ENCODE data around the gene CLIC3.

Gene CLIC3

DNA sequence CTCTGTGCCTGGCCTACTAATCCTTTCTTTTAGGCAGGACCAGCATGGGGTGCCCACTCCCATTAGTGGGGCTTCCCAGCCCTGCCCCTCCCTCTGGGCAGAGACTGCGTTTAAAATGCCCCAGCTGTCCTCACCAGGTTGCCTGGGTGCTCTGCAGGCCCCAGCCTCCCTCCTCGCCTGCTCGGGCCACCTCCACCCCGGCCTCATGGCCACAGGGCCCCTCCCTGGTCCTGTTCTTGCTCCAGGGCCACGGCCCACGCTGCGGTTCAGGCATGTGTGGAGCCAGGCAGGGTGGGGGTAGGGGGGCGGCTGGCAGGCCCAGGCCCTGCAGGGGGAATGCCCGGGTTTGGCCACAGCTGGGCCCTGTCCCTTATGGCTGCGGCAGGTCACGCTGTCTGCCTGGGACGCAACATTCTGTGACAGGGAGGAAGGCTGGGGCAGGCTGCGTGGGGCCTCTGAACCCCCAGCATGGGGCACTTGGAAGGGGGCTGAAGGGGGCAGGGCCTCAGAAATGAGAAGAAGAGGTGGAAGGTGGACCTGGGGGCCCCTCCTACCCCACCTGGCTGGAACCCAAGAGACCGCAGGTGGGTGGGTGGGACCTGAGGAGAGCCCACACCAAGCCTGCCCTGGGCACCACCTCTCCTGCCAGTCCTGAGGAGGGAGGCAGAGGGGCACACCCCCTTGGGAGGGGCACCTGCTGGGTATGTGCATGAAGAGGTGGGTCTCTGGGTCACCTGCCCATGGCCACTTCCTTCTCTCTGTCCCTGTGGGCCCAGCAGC, 44.6 kb downstream of the CLIC3 start, which contains the start of gene LCN12:
Gene LCN12 (plus strand): TSS at position 733 of the 780 bp plus-strand sequence. CDS start 55 bp downstream, outside the sequence.
- no peak for DNase-seq (ENCODE audit: low read depth in 2 of 2)

DNA sequence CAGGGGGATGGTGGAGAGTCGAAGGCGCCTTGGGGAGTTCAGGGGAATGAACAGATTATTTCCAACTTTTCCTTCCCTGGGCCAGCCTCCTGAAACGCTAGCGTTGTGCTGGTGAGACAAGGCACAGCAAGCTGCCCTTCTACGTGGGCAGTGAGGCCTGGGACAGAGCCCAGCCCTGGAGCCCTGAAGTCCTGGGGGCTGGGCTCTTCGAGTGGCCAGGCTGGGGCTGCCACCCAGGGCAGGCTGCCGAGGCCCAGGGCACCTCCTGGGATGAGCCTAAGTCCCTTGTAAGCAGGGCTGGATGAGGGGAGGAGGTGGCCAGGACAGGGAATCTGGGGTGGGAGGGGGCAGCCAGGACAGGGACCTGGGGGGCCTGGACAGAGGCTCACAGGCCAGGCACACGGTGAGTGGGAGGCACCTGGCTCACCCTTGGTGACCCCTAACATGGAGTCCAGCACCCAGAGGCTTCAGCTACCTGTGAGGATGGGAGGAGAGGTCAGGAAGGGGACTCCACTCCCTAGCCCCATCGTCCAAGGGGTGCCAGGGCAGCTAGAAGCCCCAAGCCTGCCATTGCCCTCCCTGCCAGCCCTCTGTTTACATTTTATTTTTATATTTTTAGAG, 45.6 kb downstream of the CLIC3 start:
- DNase-seq (ENCODE audit: low read depth in 2 of 2) = no peak

DNA sequence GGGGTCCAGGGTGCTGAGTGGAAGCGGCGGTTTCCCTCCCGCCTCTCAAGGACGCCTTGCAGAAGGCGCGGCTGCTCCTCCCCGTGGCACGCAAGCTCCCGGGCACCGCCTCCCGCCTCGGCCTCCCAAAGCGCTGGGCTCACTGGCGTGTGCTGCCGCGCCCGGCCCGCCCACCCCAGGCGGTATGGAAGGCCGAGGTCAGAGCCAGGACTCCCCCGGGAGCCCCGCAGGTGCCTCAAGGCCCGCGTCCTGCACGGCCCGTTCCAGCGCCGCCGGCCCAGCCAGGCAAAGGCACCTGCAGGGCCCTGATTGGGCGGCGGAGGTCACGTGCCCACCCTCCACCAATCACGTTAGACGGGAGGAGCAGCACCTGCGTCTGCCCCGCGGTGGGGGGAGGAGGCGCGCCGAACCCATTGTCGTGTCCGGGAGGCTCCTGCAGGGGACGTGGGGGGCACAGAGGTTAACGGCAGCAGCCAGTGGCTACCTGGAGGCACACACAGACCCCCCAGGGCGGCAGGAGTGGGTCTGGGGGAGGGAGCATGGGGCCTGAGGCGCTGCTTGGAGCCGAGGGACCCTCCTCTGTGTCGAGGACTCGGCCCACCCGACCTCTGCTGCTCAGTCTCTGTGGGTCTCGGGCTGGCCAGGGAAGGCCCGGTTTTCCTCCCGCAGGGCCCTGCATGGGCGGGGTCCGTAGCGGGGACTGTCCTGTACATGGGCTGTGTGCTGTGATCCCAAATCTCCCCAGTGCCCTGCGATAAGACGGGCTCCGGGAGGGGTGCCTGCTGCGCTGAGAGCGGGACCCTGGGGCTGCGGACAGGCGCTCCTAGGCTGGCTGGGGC, 46.3 kb downstream of the CLIC3 start:
- DNase-seq (ENCODE audit: low read depth in 2 of 2) = peak; percentile 94 to 95

DNA sequence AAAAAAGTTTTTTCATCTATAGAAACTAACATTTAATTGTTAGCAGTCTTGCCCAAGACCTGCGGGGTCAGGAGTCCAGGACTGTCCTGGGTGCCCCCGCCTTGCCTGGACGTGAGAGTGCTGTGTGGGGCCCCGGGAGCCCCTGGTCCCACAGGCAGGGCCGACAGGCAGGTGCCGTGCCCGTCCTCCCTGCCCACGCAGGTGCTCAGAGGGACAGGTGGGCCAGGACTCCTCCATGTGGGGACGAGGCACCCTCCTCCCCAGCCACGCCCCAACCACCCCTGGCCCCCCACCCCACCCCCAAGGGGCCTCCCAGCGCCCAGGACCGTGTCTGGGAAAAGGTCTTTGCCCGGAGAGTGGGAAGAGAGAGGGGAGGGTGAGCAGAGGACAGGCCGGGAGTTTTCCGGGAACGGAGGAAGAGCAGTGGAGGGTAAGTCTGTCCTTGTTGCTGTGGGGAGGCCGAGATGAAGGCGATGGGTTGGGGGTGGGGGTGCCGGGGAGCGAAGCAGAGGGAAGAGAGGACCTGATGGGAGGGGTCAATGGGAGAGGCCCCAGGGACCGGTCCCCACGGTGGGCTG, 47.0 kb downstream of the CLIC3 start:
- no peak for DNase-seq (ENCODE audit: low read depth in 2 of 2)

DNA sequence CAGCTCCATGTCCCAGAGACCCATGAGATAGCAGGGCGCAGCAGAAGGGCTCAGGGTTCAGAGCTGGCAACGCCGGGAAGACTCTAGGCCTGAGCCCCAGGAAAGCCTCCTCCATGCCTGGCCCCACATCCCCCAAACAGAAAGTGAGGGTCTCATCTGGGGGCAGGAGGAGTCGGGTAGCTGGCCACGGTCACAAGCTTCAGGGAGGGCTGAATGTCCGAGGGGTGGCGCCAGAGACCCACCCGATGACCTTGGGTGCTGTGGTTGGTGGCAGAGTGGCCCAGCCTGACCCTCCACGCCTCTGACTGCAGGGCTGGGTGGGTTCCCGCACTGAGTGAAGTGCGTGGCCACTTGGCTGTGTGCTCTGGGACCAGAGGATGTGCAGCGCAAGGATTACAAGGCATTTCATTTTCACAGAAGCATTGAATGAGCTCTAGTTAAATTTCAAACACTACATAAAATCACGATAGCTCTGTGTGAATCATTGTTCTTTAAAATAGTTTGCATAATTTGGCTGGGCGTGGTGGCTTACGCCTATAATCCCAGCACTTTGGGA, 48.3 kb downstream of the CLIC3 start:
- no peak for DNase-seq (ENCODE audit: low read depth in 2 of 2)

DNA sequence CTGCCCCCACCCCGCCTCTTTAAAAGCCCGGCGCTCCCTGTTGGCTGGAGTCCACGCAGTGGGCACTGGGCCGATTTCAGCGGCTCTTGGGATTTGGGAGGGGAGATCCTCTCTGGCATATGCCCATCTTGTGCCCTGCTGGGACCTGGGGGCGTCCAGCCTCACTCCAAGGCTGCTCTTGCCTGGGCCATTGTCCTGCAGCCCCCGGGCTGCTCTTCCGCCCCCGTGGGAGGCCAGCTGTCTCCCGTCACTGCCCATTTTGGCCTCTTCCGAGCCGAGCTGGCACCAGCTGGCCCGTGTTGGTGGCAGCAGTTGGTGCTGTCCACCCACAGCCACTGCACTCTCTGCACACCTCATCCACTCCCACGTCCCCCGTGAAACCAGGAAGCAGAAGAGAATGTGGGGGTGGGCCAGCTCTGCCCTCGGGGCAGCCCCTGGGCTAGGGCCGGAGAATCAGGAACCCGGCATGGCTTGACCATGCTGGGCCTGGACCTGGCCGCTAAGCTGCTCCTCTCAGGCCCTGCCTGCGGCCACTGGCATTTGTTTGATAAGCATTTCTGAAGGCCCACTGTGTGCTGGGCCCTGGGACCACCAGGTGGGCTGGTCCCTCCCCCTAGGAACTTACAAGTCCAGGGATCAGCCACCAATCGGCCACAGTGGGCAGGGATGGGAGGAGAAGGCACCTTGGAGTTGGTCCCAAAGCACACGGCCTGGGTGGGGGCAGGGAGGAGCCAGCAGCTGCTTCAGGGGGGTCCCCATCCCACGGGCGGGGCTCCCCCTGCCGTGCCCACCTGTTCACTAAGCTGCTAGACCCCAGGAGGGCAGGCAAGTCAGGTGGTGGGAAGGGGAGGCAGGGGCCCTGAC, 49.1 kb downstream of the CLIC3 start:
- DNase-seq (ENCODE audit: low read depth in 2 of 2) = no peak

DNA sequence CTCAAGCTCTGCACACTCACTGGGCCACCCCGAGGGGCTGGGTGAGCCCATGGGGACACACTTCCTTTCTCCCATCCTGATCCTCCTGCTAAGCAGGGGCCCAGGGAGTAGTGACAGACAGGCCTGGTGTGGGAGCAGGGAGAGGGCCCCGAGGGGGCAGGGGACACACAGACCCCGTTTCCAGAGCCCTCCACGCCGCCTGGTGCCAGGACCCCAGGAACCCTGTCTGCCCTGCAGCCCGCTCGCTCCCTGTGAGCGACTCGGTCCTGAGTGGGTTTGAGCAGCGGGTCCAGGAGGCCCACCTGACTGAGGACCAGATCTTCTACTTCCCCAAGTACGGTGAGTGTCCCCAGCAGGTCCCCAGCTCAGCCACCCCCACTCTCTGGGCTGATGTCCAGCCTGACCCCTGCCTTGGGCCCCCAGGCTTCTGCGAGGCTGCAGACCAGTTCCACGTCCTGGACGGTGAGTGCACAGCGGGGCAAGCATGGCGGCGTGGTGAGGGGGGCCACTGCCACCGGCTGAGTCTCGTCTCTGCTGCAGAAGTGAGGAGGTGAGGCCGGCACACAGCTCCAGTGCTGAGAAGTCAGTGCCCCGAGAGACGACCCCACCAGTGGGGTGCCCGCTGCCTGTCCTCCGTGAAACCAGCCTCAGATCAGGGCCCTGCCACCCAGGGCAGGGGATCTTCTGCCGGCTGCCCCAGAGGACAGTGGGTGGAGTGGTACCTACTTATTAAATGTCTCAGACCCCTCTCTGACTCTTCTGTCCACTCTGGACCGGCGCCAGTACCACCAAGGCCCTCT, 49.9 kb downstream of the CLIC3 start:
- DNase-seq (ENCODE audit: low read depth in 2 of 2) = no peak

DNA sequence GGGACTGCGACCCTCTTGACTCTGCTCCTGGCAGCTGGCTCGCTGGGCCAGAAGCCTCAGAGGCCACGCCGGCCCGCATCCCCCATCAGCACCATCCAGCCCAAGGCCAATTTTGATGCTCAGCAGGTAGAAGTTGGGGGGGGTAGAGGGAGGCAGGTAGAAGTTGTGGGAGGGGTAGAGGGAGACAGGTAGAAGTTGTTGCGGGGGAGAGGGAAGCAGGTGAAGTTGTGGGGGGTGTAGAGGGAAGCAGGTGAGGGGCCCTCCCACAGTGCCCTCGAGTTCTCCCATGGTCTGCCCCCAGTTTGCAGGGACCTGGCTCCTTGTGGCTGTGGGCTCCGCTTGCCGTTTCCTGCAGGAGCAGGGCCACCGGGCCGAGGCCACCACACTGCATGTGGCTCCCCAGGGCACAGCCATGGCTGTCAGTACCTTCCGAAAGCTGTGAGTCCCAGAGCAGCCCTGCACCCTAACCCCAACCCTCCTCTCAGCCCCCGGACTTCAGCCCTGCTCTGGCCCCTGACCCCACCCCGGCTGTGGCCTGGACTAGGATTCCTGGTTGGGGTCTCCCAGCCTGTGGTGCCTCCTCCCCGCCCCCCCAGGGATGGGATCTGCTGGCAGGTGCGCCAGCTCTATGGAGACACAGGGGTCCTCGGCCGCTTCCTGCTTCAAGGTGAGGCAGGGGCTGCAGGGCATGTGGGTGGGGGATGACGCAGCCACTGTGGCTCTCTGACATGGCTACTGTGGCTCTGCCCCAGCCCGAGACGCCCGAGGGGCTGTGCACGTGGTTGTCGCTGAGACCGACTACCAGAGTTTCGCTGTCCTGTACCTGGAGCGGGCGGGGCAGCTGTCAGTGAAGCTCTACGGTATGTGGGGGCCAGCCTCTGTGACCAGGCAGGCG, 50.8 kb downstream of the CLIC3 start:
- DNase-seq (ENCODE audit: low read depth in 2 of 2) = no peak

Measured in activated CD4-positive, alpha-beta T cell treated with anti-CD3 and anti-CD28 coated beads for 24 hours (primary cell).